HG03039 (cell line): ENCODE results near the gene IGSF3.

Source experiments
- ATAC-seq: cut with Tn5 transposase; IDR thresholded peaks from one replicate; pipeline ENCODE4 v1.9.1; 2021; ENCODE audit warnings: mild to moderate bottlenecking, moderate library complexity; ENCODE audit not compliant: unreplicated experiment

Gene IGSF3

DNA sequence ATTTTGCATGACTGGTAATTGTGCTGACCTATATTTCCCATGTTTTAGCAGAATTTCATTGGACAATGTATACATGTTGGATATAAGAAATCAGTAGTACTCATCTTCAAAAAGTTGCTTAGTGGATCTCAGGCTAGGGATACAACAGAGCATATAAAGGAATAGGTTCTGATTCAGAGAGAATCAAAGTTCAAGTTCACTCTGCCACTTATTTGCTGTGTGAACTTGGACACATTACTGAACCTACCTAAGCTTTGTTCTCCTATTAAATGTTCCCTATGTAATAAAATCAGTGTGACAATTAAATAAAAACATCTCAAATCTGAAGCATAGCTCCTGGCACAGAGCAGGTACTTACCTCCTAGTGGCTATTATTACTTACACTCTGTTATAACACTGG is 106.0 kb downstream of the IGSF3 start:
- no peak for ATAC-seq

DNA sequence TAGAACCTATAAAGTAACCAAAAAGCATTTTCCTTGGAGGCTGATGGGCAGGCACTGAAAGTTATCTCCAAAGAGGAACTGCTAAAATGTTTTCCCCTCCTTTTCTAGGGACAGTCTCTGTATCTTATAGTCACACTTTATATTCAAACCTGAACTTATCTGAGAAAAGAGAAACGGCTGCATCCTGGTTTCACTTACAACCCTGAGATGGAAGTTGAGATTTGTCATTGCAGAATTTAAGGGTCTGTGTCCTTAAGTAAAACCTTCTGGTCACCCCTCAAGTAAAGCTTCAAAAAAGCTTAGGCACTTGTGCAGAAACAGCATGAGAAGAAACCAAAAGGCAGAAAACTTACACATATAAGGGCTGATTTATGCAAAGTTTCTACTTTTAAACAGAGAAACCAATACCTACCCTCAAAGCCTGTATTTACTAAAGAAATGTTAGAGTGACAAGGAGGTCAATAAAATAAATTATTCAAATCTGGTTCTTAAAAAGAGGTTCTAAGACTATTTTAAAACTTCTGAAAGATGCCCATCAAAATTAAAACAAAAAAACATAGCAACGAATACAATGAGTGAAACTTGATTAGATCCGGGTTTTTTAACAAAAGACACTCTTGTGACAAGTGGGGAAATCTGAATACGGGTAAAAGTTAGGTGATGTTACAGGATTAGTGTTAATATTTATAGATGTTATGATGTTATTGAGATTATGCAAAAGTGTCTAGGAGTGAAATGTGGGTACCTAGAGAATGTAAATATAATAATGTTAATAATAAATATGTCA is 106.6 kb downstream of the IGSF3 start:
- ATAC-seq = no peak

DNA sequence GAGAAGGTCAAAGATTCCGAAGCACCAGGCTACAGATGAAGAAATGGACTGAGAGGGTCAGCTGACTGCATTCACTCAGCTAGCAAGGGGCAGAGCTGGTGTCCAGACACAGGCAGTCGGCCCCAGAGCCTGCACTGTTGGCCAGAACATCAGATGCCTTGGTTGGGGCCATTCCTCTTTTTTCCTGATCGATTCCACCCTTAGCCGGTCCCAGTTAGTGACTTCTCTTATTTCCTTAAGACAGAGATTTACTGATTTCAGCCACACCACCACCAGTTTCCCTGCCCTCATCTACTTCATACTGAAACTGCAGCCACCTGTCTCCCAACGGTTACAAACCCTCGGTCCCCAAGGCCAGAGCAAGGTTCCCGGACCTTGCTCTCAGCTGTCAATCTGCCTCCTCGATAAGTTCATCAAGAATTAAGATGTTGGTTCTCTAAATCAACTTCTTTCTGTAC is 108.2 kb downstream of the IGSF3 start:
- peak; percentile 37 for ATAC-seq

DNA sequence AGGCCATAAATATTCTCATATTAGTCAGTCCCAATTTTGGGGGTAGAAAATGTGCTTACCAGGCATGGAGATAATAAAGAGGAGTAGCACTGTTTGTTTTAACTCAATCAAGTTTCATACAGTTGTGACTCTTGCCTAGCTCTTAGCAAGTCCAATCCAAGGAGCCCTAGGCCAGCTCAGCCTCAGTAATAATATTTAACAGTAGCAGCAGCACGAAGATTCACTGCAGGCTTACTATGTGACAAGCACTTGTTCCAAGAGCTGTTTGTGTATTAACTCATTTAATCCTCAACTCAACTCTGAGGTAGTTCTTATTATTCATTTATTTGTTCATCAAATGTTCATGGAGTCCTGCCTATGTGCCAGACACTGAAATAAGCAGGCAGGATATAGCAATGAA is 109.0 kb downstream of the IGSF3 start:
- no peak for ATAC-seq

DNA sequence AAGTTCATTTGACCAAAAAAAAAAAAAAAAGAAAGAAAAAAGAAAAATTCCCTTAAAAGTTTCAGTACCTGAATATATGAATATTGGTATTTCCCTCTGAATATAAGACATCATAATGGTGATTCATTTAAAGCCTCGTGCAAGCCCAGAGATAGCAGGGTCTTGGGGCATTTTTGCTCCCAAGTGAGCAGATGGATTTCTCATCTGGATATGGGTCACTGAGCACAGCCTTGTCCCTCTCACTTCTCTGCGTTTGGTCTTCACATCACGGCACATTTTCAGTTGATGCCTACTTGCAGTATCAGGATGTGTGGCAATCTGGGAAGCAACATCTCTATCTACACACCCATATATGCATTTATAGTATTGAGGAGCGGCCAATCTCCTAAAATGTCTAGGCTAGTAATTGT is 109.4 kb downstream of the IGSF3 start:
- ATAC-seq = no peak

DNA sequence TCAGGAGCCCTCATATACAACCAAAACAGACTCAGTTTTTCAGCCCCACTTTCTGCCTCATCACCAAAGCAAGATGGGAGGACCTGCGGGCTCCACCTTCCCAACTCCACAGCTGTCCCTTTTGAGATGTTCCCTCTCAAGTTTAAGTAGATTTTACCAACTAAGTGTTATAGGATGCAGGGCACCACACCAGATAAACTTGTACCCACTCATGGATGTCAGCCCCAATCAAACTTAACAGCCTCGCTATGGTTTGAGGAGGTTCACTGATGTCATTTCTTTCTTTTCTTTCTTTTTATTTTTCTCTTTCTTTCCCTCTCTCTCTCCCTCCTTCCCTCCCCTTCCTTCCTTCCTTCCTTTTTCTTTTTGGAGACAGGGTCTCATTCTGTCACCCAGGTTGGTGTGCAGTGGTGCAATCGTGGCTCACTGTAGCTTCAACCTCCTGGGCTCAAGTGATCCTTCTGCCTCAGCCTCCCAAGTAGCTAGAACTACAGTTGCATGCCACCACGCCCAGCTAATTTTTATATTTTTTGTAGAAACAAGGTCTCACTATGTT is 110.1 kb downstream of the IGSF3 start:
- no peak for ATAC-seq

DNA sequence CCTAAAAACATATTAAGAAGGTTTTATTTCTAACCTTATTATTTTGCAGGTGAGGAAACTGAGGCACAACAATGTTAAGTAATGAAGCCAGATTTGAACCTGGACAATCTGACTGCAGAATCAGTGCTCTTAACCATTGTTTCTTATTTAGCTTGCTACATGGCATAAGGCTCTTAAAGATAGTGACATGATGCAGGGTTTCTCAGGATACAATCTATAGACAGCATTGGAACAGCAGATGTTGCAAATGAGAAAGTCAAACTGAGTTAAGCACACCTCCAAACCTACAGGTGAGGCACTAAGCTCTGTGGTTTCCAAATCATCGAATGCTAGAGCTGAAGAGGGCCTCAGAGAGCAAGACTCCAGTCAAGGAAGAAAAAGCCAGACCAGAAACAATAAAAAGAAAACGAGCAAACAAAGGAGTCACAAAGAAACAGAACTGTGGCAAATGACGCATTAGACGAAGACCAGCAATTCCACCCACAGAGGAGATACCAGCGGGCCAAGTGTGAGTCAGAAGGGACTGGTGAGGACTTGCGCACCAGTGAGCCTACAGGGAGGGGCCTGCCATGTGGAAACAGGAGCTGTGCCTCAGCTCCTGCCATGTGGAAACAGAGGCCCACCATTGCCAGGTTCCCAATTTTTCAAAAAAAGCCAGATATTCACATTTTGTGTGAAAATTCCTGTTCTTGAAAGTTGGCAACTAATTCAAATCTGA is 111.1 kb downstream of the IGSF3 start:
- peak; percentile 53 for ATAC-seq

DNA sequence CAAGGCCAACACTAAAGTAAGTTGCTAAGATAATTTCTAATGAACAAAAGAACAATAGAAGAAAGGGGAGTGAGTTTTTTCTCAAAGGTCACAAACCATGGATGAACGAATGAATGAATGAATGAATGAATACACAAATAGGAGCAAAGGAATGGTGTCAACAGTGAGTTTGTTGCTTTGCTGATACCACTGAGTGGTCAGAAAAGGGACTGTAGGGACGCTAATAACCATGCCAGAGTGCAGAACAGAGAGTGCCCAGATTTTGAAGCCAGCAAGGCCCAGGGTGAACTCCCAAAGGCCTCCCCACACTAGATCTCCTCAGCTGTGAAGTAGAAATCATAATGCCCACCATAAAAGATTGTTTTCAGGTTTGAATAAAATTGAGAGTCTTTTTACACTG is 112.6 kb downstream of the IGSF3 start:
- no peak for ATAC-seq

DNA sequence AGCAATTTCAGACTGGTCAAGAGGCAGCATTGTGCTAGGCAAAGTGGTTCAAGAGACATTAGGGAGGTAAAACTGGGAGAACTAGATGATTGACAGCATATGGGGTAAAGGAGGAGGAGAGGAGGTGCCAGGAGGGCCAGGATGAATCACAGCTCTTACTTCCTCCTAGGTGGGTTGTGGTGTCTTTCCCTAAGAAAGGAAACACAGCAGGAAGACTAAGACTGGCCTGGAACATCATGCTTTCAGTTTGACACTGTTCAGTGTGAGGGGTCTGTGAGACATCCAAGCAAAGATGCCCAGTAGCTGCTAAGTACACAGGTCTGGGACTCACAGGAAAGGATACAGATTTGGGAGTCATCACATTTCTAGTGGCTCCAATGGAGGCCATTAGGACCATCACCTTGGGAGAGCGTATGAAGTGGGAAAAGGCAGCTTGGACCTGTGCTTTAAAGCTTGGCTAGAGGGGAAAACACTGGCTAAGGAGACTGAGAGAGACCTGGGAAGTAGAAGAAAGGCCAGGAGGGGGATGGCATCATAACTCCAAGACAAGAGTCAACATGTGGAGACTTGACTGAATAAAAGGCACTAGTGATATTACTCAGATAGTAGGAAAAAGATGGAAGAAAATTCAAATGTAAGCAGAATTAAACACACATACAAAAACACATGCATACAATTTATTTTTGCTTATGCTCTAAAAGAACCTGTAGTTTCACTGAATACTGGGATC is 114.0 kb downstream of the IGSF3 start:
- no peak for ATAC-seq

DNA sequence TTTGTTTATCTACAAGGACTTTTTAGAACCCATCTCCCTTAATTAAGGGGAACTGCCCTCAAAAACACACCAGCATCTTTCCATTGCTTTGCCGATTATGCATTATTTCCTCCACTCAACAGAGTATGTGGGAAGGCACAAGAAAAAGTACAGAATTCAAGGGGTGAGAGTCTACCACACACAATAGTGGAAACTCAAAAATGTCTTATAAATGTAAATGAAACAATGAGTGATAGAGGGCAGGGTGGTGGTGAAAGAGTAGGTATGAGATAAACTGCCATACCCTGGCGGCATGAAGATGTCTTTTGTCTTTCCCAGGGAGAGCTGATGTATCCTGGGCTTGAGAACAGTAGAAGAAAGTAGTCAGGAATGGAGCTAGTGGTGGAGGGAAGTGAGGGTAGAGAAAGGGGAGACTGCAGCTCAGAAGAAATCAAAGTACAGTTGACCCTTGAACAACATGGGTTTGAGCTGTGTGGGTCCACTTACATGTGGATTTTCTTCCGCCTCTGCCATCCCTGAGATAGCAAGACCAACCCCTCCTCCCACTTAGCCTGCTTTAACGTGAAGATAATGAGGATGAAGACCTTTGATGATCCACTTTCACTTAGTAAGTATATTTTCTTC is 121.1 kb downstream of the IGSF3 start:
- ATAC-seq = no peak

DNA sequence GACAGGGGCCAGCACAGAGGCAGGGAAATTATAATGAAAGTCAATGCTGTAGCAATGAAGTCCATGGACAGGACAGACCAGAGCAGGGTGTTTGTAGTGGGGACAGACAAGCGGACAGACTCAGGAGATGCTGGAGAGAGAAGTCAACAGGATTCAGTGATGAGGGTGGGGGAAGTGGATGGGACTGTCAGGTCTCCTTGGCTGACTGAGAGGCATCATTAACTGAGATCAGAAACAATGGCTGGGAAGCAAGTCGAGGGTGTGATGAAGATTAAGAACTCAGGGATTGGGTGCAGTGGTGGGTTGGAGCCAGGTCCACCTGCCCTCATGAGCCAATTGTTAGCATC is 122.2 kb downstream of the IGSF3 start:
- no peak for ATAC-seq

DNA sequence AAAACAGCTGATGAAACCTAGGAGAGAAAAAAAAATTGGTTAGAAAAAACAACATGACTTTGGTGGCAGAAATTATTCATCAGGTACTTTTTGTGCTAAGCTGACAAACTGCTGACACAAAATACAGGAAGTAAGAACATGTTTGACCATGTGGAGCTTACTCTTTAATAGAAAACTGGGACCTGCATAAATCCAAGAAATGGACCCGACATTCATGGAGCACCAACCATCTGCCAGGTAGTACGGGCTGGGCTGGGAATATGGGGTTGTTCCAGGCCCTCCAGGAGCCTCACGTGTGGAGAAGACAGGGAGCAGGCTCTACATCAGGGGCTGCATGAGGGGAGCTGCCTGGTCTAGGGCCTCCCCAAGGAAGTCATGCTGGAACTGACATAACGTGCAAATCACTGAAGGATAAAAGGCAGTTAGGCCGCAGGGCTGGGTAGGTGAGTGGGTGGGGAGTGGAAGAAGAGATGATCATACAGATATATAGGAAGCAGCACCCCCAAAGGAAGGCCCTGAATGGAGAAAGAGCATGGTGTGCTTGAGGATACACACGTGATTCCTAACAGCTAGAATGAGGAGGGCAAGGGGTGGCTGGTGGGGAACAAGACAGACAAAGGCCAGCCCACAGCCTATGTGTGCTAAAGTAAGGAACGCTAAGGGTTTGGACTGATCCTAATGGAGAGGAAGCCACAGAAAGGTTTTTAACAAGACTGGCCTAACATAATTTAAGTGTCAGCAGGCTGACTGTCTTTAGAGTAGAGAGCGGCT is 122.8 kb downstream of the IGSF3 start:
- ATAC-seq = peak; percentile 49

DNA sequence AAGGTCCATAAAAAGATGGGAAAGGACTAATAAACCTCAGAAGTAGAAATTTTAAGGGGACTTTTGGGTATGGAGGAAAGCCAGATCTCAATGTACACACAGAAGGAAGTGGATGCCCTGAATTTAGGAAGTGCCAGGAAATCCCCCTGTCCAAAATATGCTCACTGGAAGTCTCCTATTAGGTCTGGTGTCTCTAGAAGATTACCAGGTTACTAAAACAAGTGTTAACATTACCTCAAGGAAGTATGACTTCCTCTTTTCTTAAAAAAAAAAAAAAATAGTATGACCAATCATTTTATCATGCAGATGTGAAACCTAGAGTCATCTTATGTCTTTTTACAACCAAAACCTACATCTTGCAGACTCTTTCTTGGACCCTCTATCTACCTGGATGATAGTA is 127.4 kb downstream of the IGSF3 start:
- no peak for ATAC-seq

DNA sequence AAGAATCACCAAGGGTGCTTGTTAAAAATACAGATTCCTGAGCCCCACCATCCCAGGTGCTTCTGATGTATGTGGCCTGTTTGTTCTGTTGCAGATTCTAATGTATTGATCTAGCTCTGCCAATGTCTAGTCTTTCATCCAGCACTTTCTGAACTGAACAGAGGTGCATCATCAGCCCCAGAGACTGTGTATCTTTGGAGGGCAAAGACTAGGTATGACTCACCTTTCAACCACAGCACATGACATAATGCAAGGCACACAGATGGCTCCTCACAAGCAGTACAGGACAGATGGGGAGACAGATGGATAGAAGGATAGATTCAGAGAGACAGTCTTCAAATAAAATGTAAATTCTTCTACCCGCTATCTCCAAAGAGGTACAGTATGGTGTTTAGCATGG is 129.0 kb downstream of the IGSF3 start:
- ATAC-seq = peak; percentile 86

DNA sequence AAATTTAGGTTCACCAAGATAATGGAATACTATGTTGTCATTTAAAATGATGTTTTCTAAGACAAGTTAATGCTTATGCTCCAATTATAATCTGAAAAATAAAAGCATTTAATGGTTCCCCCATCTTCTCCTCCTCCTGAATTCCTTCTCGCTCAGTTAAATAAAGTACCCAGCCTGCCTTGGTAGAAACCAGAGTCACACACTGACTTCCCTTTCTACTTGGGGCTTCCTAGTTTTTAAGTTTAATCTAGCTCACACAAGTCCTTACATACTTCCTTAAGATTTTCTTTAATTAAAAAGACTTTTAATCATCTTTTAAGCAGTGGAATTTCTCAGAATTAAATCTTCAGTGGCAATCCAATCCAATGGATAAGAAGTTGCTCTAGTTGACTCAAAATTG is 129.6 kb downstream of the IGSF3 start:
- ATAC-seq = no peak

DNA sequence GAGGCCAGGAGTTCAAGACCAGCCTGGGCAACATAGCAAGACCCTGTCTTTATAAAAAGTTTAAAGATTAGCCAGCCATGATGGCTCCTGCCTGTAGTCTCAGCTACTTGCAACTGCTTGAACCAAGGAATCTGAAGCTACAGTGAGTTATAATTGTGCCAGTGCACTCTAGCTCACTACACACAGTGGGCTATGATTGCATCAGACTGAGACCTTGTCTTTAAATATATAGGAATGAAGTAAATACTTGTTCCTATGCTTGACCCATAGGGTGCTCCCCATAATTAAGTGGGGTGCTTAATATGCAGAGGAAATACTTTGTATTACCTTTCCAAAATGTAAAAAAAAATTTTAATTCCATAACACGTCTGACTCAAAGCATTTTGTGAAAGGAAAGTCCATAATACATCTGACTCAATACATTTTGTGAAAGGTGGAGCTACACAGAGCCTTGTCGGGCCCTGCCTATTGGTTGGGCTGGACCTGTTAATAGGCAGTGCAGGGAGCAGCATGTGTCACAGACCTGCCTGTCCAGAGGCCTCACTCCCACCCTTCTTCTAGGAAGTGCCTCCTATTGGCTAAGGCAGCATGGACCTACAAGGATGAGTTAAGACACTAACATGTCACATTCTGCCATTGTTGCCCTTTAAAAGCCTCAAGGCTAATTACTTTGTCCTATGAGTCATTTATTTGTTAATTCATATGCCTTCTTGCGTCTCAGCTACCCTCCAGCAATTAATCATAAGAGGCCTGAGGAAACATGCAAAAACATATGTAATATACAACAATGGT is 130.3 kb downstream of the IGSF3 start:
- no peak for ATAC-seq

DNA sequence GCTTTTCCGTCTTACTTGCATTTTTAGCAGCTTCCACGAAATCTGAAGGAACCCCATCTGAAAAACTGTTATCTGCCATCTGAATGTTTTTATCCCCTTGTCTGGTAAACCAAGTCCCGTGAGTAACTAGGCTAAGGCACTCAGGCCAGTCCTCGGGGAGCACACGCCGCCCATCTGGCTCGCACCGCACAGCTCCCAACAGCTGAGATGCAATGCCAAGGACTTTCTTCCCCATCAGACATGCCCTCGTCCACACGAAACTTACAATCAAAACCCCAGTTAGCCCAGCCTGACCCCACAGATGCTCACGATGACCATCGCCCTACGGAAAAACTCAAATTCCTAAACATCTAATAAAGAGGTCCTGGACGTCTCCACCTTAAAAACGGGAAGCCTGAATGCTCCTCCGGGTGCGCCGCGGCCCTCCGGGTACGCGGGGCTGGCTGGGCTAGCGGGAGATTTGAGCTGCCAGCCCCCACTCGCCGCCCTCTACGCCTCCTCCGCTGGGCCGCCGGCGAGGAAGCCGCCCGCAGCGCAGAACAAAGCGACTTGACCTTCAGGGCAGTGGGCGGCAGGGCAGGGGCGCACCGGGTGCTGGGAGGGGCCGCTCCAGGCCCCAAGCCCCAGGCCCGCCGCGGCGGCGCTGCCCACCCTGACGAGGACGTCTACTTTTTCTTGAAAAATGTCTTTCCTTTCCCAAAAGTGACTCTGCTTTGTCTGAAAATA is 133.4 kb downstream of the IGSF3 start:
- no peak for ATAC-seq

DNA sequence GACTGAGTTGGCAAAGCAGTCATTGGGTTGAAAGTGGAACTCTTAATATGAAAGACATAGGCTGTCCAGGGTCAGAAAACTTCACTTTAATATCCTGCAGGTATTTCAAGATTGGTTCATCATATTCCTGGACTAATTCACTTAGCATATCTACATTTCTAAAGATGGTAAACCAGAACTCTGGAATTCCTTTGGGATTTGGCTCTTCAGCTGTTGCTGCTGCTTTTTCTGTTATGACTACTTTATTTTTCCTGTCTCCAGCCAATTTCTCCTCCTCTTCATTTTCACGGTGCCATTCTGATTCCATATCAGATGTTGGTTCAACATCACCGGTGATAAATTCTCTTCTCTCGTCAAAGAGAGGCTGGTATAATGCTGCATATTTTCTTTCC is 134.1 kb downstream of the IGSF3 start:
- no peak for ATAC-seq
